OCI-LY3 (cell line): Measurements from ENCODE around the gene PIEZO1.

Source experiments
- CTCF ChIP-seq: fragments of 200-600, 300-600 bp; sonication (generic); IDR thresholded peaks from 2 replicates; pipeline ENCODE4 v1.5.1; 2014; ENCODE audit warnings: antibody characterized with exemption, low read length, low read depth
- EZH2phosphoT487 ChIP-seq: fragments of 200-600 bp; shearing (Covaris generic); IDR thresholded peaks from 2 replicates; pipeline ENCODE4 v1.6.1; 2018; ENCODE audit warnings: antibody characterized with exemption, mixed run types, low read depth

GRCh38 chr16:88831838-88832237 is 46.8 kb upstream of the PIEZO1 start:
- TF ChIP-seq CTCF: no peak
- no peak for TF ChIP-seq EZH2phosphoT487
